Measurements from ENCODE around the gene PACRGL. TPM values are rescaled to one million over a fixed set of nuclear protein-coding genes. Genes with fewer than 3 reads are reported as not detected.

The PACRGL gene
- total RNA-seq, 1 experiment from 2014 or later, result 14.9 TPM

GRCh38 chr4:20761382-20761781 is 61.1 kb downstream of the PACRGL start:
- no peaks in the 10 kb centered on the region for H3K36me3 Mint-ChIP-seq (ENCODE audit: insufficient read depth, unreplicated experiment)
- no peak for TF ChIP-seq CTCF (IDR thresholded peaks at IDR 0.05; ENCODE audit: insufficient read depth in 1 of 2, low read depth in 1 of 2, low read length in 1 of 2, severe bottlenecking in 1 of 2, unreplicated experiment in 1 of 2)

GRCh38 chr4:20761826-20762225 is 61.6 kb downstream of the PACRGL start:
- TF ChIP-seq CTCF (IDR thresholded peaks at IDR 0.05; ENCODE audit: insufficient read depth in 1 of 2, low read depth in 1 of 2, low read length in 1 of 2, severe bottlenecking in 1 of 2, unreplicated experiment in 1 of 2), result no peak
- Mint-ChIP-seq H3K9me3 (ENCODE audit: unreplicated experiment) (no peaks in the 10 kb centered on the region), H3K4me3 (ENCODE audit: unreplicated experiment) (no peak overlapping the region), H3K36me3 (ENCODE audit: insufficient read depth, unreplicated experiment) (no peaks in the 10 kb centered on the region), H3K27ac (ENCODE audit: unreplicated experiment) (no peak overlapping the region), H3K27me3 (ENCODE audit: insufficient read depth, unreplicated experiment) (no peaks in the 10 kb centered on the region), H3K4me1 (ENCODE audit: low read depth, unreplicated experiment) (no peaks in the 10 kb centered on the region)
- ChIA-PET POLR2A (no interaction called here), CTCF (interaction anchor here (0.8 kb wide), 1 partner anchor 12 kb away, joined by 3 read pairs; no protein-coding TSS in a partner anchor)
- no peak overlapping the region for H3K4me3 ChIP-seq (ENCODE audit: low read depth, low read length)
- no peaks in the 10 kb centered on the region for H3K27me3 ChIP-seq (replicated peaks; ENCODE audit: control insufficient read depth, insufficient read depth, low read length)
- no TSS peak for BruUV-seq (replicated peaks)
- no peaks in the 10 kb centered on the region for H3K4me1 ChIP-seq
- intact Hi-C loops (cut with micrococcal nuclease; ENCODE audit: unreplicated experiment), result no loop called here
- no peak for DNase-seq
- no peaks in the 10 kb centered on the region for H3K36me3 ChIP-seq (ENCODE audit: control insufficient read depth, insufficient read depth, low read length)
- no peaks in the 10 kb centered on the region for H3K9me3 ChIP-seq

More at GRCh38 chr4:20761382-20761781, 61.1 kb downstream of the PACRGL start:
- H3K4me3 ChIP-seq (ENCODE audit: low read depth, low read length), result no peak overlapping the region
- no peaks in the 10 kb centered on the region for H3K9me3 Mint-ChIP-seq (ENCODE audit: unreplicated experiment)
- intact Hi-C loops (cut with micrococcal nuclease; ENCODE audit: unreplicated experiment), result no loop called here
- H3K4me1 ChIP-seq, result no peaks in the 10 kb centered on the region
- no peak for DNase-seq
- H3K27me3 Mint-ChIP-seq (ENCODE audit: insufficient read depth, unreplicated experiment), result no peaks in the 10 kb centered on the region
- no peaks in the 10 kb centered on the region for H3K36me3 ChIP-seq (ENCODE audit: control insufficient read depth, insufficient read depth, low read length)
- no TSS peak for BruUV-seq (replicated peaks)
- H3K9me3 ChIP-seq, result no peaks in the 10 kb centered on the region
- CTCF ChIA-PET, result interaction anchor here (0.8 kb wide), 1 partner anchor 12 kb away, joined by 3 read pairs; no protein-coding TSS in a partner anchor
- H3K4me3 Mint-ChIP-seq (ENCODE audit: unreplicated experiment), result no peak overlapping the region
- no peaks in the 10 kb centered on the region for H3K27me3 ChIP-seq (replicated peaks; ENCODE audit: control insufficient read depth, insufficient read depth, low read length)
- no peaks in the 10 kb centered on the region for H3K4me1 Mint-ChIP-seq (ENCODE audit: low read depth, unreplicated experiment)
- H3K27ac Mint-ChIP-seq (ENCODE audit: unreplicated experiment), result no peak overlapping the region
- POLR2A ChIA-PET, result no interaction called here

- CTCF ChIA-PET, result no interaction called here
- Mint-ChIP-seq H3K4me3 (ENCODE audit: unreplicated experiment) (no peak overlapping the region), H3K27me3 (ENCODE audit: insufficient read depth, unreplicated experiment) (no peaks in the 10 kb centered on the region), H3K36me3 (ENCODE audit: insufficient read depth, unreplicated experiment) (no peaks in the 10 kb centered on the region), H3K9me3 (ENCODE audit: unreplicated experiment) (no peaks in the 10 kb centered on the region), H3K27ac (ENCODE audit: unreplicated experiment) (no peak overlapping the region), H3K4me1 (ENCODE audit: low read depth, unreplicated experiment) (no peaks in the 10 kb centered on the region)
- no peak for DNase-seq
- intact Hi-C loops (cut with micrococcal nuclease; ENCODE audit: unreplicated experiment), result no loop called here
- POLR2A ChIA-PET, result no interaction called here
- no peak for TF ChIP-seq CTCF (IDR thresholded peaks at IDR 0.05; ENCODE audit: insufficient read depth in 1 of 2, low read depth in 1 of 2, low read length in 1 of 2, severe bottlenecking in 1 of 2, unreplicated experiment in 1 of 2)
- Histone ChIP-seq H3K4me1 (no peaks in the 10 kb centered on the region), H3K36me3 (ENCODE audit: control insufficient read depth, insufficient read depth, low read length) (no peaks in the 10 kb centered on the region), H3K4me3 (ENCODE audit: low read depth, low read length) (no peak overlapping the region), H3K27me3 (replicated peaks; ENCODE audit: control insufficient read depth, insufficient read depth, low read length) (no peaks in the 10 kb centered on the region), H3K9me3 (no peaks in the 10 kb centered on the region)
- BruUV-seq (replicated peaks), result no TSS peak
Measured at GRCh38 chr4:20764366-20764992, 64.2 kb downstream of the PACRGL start.
